GM19238 (cell line): ENCODE measurements around the gene DCST2.
"Not testable (repeated sequence)": the region's sequence is repeated elsewhere in the genome, so short reads cannot be mapped to it uniquely, and the experiment has no call there.

Experiments used
- DNase-seq: peaks from one replicate; pipeline ENCODE4 v3.0.0; 2011; ENCODE audit warnings: low spot score; ENCODE audit not compliant: insufficient read length

DCST2 gene

DNA sequence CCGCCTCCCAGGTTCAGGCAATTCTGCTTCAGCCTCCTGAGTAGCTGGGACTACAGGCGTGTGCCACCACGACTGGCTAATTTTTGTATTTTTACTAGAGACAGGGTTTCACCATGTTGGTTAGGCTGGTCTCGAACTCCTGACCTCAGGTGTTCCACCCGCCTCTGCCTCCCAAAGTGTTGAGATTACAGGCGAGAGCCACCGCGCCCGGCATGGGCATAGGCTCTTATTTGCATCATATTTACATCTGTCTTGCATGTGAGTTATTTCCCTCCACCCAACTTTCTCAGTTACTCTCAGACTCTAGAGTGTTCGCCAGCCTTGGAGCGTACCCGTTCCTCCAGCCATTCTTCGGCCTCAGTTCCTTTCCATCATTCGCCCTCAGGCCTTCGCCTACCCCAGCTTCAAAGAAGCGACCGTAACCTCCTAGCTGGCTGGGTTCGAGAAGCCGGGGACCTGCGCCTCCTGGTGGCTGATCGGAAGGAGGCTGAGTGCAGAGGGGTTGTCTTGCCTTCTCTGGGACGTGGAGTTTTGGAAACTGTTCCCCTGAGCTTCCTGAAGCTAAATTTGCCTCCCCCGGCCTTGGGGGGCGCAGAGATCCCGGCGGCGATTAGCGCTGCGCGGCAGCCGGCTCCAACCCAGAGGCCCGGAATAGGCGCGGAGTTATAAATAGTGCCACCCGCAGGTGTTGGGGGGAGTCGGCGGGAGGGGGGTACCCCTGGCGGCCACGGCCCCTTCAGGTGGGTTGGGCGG lies 34.6 kb downstream of the DCST2 start:
- DNase-seq, result peak; percentile 78

DNA sequence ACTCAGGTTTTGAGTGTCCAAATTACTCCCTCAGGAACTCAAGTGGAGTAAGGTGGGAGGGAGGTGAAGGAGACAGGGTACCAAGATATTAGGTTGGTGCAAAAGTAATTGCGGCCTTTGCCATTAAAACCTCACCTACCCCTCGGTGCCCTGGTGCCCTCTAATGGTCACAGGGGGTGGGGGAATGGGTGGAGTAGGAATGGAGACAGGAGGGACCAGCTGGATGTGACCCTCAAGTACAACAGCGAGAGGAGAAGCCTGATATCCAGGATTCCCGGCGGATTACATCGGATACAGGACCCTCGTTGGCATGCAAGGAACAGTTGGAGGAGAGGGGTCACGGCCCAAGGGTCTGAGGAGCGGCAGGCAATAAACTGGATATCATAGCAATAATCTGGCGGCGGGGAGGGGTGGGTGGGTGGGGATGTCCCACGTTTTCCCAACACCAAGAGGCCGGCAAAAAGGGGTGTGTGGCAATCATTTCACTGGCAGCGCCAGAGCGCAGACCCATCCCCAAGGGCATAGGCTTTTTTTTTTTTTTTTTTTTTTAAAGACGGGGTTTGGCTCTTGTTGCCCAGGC lies 35.3 kb downstream of the DCST2 start:
- no peak for DNase-seq

DNA sequence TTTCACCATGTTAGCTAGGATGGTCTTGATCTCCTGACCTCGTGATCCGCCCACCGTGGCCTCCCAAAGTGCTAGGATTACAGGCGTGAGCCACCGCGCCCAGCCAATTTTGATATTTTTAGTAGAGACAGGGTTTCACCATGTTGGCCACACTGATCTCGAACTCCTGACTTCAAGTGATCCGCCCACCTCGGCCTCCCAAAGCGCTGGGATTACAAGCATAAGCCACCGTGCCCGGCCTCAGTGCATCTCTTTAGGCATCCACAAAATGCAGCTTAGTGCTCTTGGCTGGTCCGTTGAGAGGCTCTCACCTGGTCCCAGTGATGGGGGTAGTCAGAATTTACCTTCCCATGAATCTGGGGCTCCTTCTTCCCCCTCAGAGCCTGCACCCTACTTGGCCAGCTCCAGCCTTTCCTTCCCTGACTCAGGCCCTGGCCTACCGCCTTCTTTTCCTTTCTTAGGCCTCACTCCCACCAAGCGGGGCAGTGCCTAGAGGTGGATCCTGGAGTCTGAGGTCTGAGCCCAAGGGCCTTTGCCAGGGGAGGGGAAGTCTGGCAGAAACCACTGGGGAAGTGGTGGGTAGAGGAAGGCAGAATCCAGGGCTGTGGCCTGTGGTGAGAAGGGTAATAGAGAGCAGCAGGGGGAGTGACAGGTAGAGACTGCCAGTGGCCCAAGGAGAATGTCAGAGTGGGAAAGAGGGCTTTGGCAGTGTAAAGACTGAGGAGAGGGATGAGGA lies 36.4 kb downstream of the DCST2 start:
- no peak for DNase-seq

DNA sequence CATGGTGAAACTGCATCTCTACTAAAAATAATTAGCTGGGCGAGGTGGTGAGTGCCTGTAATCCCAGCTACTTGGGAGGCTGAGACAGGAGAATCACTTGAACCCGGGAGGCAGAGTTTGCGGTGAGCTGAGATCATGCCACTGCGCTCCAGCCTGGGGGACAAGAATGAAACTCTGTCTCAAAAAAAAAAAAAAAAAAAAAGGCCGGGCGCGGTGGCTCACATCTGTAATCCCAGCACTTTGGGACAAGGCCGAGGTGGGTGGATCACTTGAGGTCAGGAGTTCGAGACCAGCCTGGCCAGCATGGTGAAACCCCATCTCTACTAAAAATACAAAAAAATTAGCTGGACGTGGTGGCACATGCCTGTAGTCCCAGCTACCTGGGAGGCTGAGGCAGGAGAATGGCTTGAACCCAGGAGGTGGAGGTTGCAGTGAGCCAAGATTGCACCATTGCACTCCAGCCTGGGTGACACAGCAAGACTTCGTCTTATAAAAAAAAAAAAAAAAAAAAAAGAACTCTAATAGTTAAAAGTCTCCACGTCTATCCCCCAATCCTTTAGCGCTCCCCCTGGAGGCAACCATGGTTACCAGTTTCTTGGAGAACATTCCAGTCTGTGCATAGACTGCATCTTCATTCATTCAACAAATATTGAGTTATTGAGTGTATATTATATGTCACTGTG lies 38.1 kb downstream of the DCST2 start:
- DNase-seq, result not testable (repeated sequence)

DNA sequence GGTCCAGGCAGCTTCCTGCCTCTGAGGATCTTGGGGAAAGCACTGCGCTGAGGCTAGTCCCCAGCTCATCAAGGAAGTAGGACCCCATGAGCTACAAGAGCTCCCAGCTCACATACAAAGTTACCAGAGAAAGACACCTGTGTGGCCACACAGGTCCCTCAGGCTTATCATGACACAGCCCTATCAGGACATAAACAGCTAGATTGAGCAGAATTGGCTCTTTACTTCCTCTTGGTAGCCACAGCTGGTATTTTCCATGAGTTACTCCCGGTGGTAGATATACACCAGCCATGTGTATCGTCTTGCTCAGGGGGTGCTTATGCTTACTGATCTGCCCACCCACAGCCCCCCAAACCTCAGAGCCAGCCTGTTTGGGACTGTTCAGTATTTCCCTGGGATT lies 39.0 kb downstream of the DCST2 start:
- DNase-seq, result no peak

DNA sequence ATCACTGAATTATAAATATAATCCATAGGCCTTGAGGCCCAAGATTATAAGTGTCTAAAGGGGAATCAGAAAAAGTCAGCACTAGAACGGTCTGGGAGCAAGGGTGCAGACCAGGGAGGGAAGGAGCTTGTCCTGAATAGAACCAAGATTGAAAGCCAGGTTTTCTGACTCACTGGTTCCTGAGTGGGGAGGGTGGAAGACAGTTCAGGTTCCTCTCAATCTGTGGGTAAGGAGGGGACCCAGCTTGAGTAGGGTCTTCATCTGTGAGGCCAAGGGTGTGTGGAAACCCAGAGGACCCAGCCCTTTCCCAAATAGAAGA lies 39.4 kb downstream of the DCST2 start:
- no peak for DNase-seq

DNA sequence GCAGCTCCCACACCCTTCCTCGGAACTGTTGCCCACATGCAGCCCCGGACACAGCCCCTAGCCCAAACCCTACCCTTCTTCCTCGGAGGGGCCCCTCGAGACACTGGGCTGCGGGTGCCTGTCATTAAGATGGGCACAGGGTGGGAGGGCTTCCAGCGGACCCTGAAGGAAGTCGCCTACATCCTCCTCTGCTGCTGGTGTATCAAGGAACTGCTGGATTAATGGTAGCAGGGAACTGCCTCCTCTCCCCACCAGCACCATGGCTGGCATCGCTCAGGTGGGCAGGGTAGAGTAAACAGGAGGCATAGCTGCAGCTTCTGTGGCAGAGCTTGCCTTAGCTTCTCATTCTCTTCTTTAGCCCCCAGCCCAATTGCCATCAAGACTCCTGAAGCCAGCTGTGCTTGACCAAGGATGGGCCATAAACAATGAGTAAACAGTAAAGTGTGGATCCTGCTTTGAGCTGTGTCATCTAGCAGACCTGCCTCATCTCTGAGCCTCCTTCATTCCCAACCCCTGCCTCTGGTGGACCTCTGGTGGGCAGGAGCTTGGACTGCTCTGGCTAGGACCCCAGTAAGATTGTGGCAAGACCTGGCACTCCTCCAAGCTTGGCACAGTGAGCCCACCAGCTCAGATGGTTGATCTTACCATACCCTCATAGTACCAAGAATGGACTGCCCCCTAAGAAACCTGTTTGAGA lies 39.9 kb downstream of the DCST2 start, which contains the start of gene LENEP:
Gene LENEP (plus strand): TSS at position 15 of the 697 bp plus-strand sequence. CDS start 22 bp downstream, at position 37.
- DNase-seq, result no peak

DNA sequence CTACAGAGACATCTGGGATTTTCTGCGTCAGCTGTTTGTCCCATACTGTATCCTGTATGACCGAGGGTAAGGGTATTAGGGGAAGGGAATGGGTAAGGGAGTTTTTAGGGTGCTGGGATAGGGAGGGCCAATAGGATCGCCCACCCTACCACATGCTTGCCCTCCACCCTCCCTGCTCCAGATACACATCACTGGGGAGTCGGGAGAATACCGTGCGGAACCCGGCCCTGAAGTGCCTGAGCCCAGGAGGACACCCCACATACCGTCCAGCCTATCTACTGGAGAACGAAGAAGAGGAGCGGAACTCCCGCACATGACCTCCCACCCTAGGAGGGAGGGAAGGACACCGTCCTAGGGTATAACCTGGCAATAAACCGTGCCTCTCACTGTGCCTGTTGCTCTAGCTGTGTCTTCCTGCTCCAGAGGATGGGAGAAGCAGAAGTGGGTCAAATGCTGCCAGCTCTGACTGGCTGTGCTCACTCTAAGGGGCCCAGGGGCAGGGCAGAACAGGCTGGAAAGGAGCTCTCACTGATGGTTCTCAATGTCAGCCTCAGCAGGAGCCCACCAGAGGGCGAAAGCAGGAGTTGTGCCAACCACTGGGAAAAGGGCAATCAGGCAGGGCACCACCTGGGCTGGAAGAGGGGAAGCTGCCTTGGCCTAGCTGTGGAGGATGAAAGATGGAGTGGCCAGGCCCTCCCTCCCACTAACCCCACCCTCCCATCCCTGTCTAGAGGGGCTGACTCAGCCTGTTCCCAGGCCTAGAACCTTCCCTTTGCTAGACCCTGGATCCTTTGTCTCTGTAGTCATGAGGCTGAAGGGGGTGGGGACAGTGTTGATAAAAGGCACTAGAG lies 40.6 kb downstream of the DCST2 start:
- no peak for DNase-seq

DNA sequence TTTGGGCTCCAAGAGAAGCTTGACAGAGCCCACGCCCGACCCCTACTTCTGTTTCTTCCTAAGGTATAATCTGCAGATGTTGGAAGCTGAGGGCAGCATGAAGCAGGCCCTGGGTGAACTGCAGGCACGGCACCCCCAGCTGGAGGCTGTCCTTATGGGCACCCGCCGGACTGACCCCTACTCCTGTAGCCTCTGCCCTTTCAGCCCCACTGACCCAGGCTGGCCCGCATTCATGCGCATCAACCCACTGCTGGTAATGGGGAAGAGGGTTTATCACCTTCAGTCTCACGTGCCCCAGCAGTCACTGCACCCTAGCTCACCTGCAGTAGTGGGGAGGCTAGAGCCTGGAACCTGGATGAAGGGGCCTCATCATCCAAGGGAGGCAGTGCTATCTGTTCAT lies 43.3 kb downstream of the DCST2 start:
- DNase-seq, result no peak

DNA sequence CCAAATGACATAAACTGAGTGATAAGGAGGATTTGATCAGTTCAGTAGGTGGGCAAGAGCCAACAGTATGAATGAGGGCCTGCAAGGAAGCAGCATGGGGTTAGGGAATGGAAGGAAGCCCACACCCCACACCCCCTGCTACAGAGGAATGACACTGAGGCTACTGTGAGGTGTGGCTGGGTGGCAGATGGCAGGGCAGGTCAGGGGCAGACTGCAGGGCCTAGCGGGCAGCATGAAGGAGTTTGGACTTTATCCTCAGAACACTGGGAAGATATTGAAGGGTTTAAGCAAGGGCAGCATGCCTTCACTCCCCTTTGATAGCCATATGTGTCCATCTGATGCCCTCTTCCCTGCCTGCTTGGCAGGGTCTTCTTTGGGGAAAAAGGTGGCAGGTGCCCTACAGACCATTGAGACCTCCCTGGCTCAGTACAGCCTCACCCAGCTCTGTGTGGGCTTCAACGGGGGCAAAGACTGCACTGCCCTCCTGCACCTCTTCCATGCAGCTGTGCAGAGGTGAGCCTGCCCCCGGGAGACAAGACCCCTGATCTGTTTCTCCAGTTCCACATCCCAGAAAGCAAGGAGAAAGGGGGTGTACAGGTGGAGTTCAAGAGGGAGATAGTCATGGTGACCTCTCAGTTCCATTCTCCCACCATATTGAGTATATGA lies 44.3 kb downstream of the DCST2 start:
- no peak for DNase-seq

DNA sequence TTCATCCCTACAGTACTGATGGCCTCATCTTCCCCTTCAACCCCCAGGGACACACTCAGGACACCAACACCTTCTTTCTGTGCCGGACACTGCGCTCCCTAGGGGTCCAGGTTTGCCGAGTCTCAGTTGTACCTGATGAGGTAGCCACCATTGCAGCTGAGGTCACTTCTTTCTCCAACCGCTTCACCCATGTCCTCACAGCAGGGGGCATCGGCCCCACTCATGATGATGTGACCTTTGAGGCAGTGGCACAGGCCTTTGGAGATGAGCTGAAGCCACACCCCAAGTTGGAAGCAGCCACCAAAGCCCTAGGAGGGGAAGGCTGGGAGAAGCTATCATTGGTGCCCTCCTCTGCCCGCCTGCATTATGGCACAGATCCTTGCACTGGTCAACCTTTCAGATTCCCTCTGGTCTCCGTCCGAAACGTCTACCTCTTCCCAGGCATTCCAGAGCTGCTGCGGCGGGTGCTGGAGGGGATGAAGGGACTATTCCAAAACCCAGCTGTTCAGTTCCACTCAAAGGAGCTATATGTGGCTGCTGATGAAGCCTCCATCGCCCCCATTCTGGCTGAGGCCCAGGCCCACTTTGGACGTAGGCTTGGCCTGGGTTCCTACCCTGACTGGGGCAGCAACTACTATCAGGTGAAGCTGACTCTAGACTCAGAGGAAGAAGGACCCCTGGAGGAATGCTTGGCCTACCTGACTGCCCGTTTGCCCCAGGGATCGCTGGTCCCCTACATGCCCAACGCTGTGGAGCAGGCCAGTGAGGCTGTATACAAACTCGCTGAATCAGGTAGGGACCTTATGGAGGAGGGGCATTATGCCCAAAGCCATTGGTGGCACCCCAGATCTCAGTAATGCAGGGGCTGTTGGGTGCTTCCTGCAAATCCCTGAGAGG lies 45.3 kb downstream of the DCST2 start:
- no peak for DNase-seq

DNA sequence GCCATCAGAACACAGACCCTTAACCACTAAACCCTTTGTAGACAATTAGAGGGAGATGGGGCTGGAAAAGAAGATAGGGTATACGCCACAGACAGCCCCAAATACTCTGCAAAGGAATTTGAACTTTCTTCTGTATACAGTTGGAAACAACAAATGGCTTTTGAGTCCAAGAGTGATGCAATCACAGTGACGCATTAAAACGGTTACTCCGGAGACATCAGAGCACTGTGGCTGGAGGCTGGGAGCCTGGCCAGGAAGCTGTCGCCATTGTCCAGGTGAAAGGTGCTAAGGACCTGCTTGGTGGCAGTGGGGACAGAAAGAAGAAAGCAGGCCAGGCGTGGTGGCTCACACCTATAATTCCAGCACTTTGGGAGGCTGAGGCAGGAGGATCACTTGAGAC lies 46.3 kb downstream of the DCST2 start:
- no peak for DNase-seq

DNA sequence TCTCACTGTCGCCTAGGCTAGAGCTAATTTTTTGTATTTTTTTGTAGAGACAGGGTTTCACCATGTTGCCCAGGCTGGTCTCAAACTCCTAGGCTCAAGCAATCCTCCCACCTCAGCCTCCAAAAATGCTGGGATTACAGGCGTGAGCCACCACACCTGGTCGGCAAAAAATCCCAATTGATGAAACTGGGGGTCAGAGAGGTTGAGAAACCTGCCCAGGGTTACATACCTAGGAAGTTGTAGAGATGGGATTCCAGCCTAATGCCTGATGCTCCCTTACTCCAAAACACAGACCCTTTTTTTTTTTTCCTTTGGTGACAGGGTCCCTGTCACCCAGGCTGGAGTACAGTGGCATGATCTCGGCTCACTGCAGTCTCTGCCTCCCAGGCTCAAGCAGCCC lies 46.8 kb downstream of the DCST2 start:
- DNase-seq, result not testable (repeated sequence)

DNA sequence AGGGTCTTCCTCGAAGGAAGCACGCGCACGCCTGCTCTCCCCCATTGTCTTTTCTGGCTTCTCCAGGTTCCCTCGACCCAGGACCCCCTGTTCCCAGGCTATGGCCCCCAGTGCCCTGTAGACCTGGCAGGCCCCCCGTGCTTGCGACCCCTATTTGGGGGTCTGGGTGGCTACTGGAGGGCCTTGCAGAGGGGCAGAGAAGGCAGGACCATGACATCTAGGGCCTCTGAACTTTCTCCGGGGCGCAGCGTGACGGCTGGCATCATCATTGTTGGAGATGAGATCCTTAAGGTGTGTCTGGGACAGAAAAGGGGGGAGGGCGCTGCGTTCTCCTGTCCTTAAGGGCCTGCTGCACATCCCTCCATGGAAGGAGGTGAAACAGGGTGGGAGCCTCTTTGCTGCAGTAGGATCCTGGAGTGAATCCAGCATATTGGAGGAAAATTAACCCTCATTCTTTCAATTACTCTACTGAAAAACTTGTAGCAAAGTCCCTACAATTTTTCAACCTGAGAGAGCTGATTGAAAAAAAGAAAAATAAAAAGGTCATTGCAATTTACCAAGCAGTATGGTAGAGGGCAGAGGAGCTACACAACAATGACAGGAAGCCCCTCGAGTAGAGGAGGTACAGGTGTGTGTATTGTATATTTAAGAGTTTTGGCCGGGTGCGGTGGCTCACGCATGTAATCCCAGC lies 49.7 kb downstream of the DCST2 start:
- no peak for DNase-seq

DNA sequence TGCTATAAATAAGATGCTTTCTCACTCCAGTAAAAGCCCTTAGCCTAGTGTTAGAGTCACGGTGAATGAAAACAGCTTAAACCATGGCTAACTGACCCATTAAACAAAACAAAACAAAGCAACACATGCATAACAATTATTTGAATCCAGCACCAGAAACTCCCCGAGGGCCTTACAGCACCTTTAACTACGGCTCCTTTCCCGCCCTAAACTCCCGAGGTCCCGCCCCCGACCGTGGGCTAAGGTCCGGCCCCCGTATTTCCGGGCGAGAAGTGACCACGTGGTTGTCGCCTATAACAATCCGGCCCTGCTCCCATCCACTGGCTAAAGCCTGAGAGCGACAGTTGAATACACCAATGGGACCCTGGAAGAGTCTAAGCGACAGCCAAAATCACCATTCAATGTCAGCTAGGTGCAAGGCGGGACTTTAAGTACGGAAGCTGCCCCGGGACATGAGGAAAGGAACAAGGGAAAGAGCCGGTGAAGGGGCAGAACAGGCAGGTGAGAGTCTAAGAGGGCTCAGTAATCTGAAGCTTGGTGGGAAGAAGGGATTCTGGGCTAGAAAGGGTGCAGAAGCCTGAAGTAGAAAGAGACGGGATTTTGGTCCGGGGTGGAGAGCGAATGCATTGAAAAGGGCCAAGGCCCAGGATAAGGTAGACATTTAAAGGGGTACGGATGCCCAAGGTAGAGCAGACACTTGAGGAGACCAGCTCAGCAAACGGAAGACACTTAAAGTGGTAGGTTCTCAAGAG lies 50.5 kb downstream of the DCST2 start, which contains the start of gene FLAD1:
Gene FLAD1 (plus strand): TSS at position 448 of the 752 bp plus-strand sequence. CDS start 351 bp downstream, outside the sequence.
- DNase-seq, result peak; percentile 98

DNA sequence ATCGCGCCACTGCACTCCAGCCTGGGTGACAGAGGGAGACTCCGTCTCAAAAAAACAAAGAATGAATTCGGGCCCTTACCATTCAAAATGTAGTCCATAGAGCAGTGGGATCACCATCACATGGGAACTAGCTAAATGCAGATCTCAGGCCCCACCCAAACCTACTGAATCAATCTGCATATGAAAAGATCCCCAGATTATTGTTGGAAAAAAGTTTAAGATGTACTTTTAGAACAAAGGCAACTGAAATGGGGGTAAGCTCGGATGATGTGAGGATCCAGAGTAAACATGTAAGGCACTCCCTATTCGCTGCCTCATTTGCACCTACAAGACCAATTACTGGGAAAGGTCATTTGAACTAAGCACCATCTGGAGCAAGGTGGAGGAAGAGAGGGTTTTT lies 51.2 kb downstream of the DCST2 start:
- no peak for DNase-seq

DNA sequence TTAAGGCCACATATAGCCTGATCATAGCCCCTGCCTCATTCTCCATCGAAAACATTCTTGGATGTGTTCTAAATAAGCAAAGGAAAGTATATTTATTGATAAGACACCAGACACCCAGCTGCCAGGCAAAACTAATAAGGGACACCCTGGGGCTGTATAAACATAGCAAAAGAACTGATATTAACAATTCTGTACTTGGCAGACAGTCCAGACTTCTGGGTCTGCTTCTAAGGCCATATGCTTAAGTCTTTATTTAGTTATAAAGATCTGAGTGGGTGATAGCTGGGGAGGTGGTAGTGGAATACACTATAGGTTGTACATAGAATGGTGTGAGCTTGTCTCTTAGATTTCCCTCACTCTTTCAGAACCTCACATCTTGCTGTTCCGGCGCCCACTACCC lies 55.2 kb downstream of the DCST2 start:
- no peak for DNase-seq
